Right atrium auricular region (tissue), 2 donors: ENCODE measurements around the gene CENPO. TPM values are rescaled to one million over a fixed set of nuclear protein-coding genes. Genes with fewer than 3 reads are reported as not detected.

Experiments used
- DNase-seq: peaks from one replicate; pipeline ENCODE4 v3.0.0-alpha.2; 2019; ENCODE audit warnings: low spot score
- H3K27ac ChIP-seq, 2 donors: fragments of 200-600 bp; sonication (generic); 1 replicate in 1 of 2; 2 replicates in 1 of 2; pipeline ENCODE4 v1.5.1; 2016 to 2019
- H3K27me3 ChIP-seq, 2 donors: fragments of 200-600 bp; sonication (generic); one replicate each; pipeline versions ENCODE4 v1.5.1 to v1.6.0; 2017 to 2019
- H3K36me3 ChIP-seq: fragments of 200-600 bp; sonication (generic); one replicate; pipeline ENCODE4 v1.5.1; 2016
- H3K4me1 ChIP-seq, 2 donors: fragments of 200-600 bp; sonication (generic); one replicate each; pipeline versions ENCODE4 v1.5.1 to v1.6.0; 2017 to 2019
- H3K4me3 ChIP-seq, 2 donors: fragments of 200-600 bp; sonication (generic); 1 replicate in 1 of 2; 2 replicates in 1 of 2; pipeline ENCODE4 v1.5.1; 2017 to 2019; ENCODE audit warnings: mild to moderate bottlenecking in 1 of 2, moderate library complexity in 1 of 2
- H3K9me3 ChIP-seq, 2 donors: fragments of 200-600 bp; sonication (generic); one replicate each; pipeline ENCODE4 v1.5.1; 2019
- CTCF ChIP-seq, 2 donors: fragments of 200-600 bp; sonication (generic); IDR thresholded peaks; one replicate each; pipeline ENCODE4 v1.5.1; 2019; ENCODE audit warnings: antibody characterized with exemption in 2 of 2
- total RNA-seq, 2 donors: library from RNA; depleted of rRNA; stranded (reverse); fragments of >200 nt; gene quantifications; one replicate each; pipeline ENCODE4 v1.1.0, GENCODE V29; 2016

Gene CENPO
- total RNA-seq, 2 donors from 2014 or later = 1.2 to 1.7 TPM

GRCh38 chr2:24826773-24827145 lies 33.5 kb downstream of the CENPO start:
- Histone ChIP-seq H3K4me3 (no peak overlapping the region), H3K27ac (no peak overlapping the region), H3K36me3 (peaks cover 10% of the 10 kb centered on the region), H3K27me3 (no peaks in the 10 kb centered on the region), H3K9me3 (no peaks in the 10 kb centered on the region), H3K4me1 (peaks cover 0 to 11% of the 10 kb centered on the region in 2 donors)
- no peak for TF ChIP-seq CTCF (IDR thresholded peaks at IDR 0.05)
- DNase-seq = no peak

GRCh38 chr2:24827321-24828237 lies 34.4 kb downstream of the CENPO start:
- H3K27ac ChIP-seq = no peak overlapping the region
- H3K9me3 ChIP-seq = no peaks in the 10 kb centered on the region
- peaks cover 0 to 11% of the 10 kb centered on the region in 2 donors for H3K4me1 ChIP-seq
- H3K27me3 ChIP-seq = no peaks in the 10 kb centered on the region
- peaks cover 4% of the 10 kb centered on the region for H3K36me3 ChIP-seq
- H3K4me3 ChIP-seq = no peak overlapping the region
- peak; percentile 87 for DNase-seq
- peak; percentile 72 to 91 for TF ChIP-seq CTCF (IDR thresholded peaks at IDR 0.05)

- TF ChIP-seq CTCF (IDR thresholded peaks at IDR 0.05) = no peak
- Histone ChIP-seq H3K27ac (no peak overlapping the region), H3K27me3 (no peaks in the 10 kb centered on the region), H3K9me3 (no peaks in the 10 kb centered on the region), H3K4me3 (no peak overlapping the region), H3K36me3 (no peaks in the 10 kb centered on the region), H3K4me1 (peaks cover 0 to 11% of the 10 kb centered on the region in 2 donors)
- no peak for DNase-seq
These were observed 35.2 kb downstream of the CENPO start for GRCh38 chr2:24828238-24828996.

- peaks cover 5% of the 10 kb centered on the region for H3K36me3 ChIP-seq
- H3K27ac ChIP-seq = no peak overlapping the region
These were observed 37.1 kb downstream of the CENPO start for GRCh38 chr2:24830351-24830750.

GRCh38 chr2:24830786-24831185 lies 37.6 kb downstream of the CENPO start:
- Histone ChIP-seq H3K9me3 (no peaks in the 10 kb centered on the region), H3K27me3 (no peaks in the 10 kb centered on the region), H3K27ac (no peak overlapping the region), H3K4me3 (no peak overlapping the region), H3K36me3 (peaks cover 5% of the 10 kb centered on the region), H3K4me1 (peaks cover 0 to 11% of the 10 kb centered on the region in 2 donors)
- TF ChIP-seq CTCF (IDR thresholded peaks at IDR 0.05) = no peak
- DNase-seq = no peak

More at GRCh38 chr2:24830351-24830750, 37.1 kb downstream of the CENPO start:
- TF ChIP-seq CTCF (IDR thresholded peaks at IDR 0.05) = peak in 1 of 2 donors; percentile 14
- Histone ChIP-seq H3K9me3 (no peaks in the 10 kb centered on the region), H3K4me1 (peaks cover 0 to 11% of the 10 kb centered on the region in 2 donors), H3K4me3 (no peak overlapping the region), H3K27me3 (no peaks in the 10 kb centered on the region)
- no peak for DNase-seq
